GM12878 (cell line): ENCODE results near the gene PDE6G. TPM values are rescaled to one million over a fixed set of nuclear protein-coding genes. Genes with fewer than 3 reads are reported as not detected.

Experiments
- CBX3 ChIP-seq: fragments of 200-600 bp; sonication (generic); IDR thresholded peaks from 2 replicates; pipeline ENCODE4 v1.6.1; 2016; ENCODE audit warnings: low read depth, borderline replicate concordance
- CHD4 ChIP-seq: fragments of 200-600 bp; sonication (generic); IDR thresholded peaks from 2 replicates; pipeline ENCODE4 v1.6.1; 2016; ENCODE audit warnings: mild to moderate bottlenecking
- FOS ChIP-seq: IDR thresholded peaks from 3 replicates; pipeline ENCODE4 v1.6.1; 2011; ENCODE audit warnings: borderline replicate concordance; ENCODE audit not compliant: insufficient read length; ENCODE audit errors: extremely low read depth
- GATAD2B ChIP-seq: fragments of 450-650 bp; conservative IDR thresholded peaks from 2 replicates; pipeline ENCODE4 v1.6.1; 2017; ENCODE audit warnings: low read depth, mild to moderate bottlenecking, moderate library complexity
- HDAC6 ChIP-seq: fragments of 200-600 bp; sonication (generic); IDR thresholded peaks from one replicate; pipeline ENCODE4 v1.8.0; 2017; ENCODE audit warnings: antibody characterized with exemption; ENCODE audit not compliant: unreplicated experiment
- HDGF ChIP-seq: fragments of 450-650 bp; IDR thresholded peaks from 2 replicates; pipeline ENCODE4 v1.6.1; 2016; ENCODE audit warnings: antibody characterized with exemption
- IKZF1 ChIP-seq: fragments of 450-650 bp; conservative IDR thresholded peaks from 2 replicates; pipeline ENCODE4 v1.6.1; 2017; ENCODE audit warnings: antibody characterized with exemption, mild to moderate bottlenecking
- KAT2A ChIP-seq: conservative IDR thresholded peaks from 2 replicates; pipeline ENCODE4 v1.6.1; 2011; ENCODE audit warnings: low read depth, low read length; ENCODE audit not compliant: control insufficient read depth
- LARP7 ChIP-seq: fragments of 450-650 bp; IDR thresholded peaks from 2 replicates; pipeline ENCODE4 v1.6.1; 2017; ENCODE audit warnings: mild to moderate bottlenecking
- PML ChIP-seq: IDR thresholded peaks from 2 replicates; pipeline ENCODE4 v1.6.1; 2012; ENCODE audit warnings: low read length, inconsistent platforms
- RAD21 ChIP-seq: IDR thresholded peaks from 2 replicates; pipeline ENCODE4 v1.6.1; 2011; ENCODE audit warnings: mild to moderate bottlenecking, low read depth, low read length, moderate library complexity; ENCODE audit not compliant: insufficient read depth
- RUNX3 ChIP-seq: IDR thresholded peaks from 2 replicates; pipeline ENCODE4 v1.6.1; 2012; ENCODE audit warnings: low read length, inconsistent platforms
- SIX5 ChIP-seq: IDR thresholded peaks from 2 replicates; pipeline ENCODE4 v1.6.1; 2011; ENCODE audit warnings: mild to moderate bottlenecking, low read depth, low read length, moderate library complexity; ENCODE audit not compliant: severe bottlenecking
- ZNF217 ChIP-seq: fragments of 450-650 bp; IDR thresholded peaks from 2 replicates; pipeline ENCODE4 v1.6.1; 2017; ENCODE audit warnings: antibody characterized with exemption, mild to moderate bottlenecking
- ZNF24 ChIP-seq: fragments of 450-650 bp; IDR thresholded peaks from 2 replicates; pipeline ENCODE4 v1.6.1; 2017; ENCODE audit warnings: antibody characterized with exemption, mild to moderate bottlenecking
- polyA plus RNA-seq, 11 experiments: library from polyadenylated mRNA; depleted of rRNA in 4 of 11; unstranded in 6 of 11; stranded (reverse) in 5 of 11; fragments of >200 nt; fragmentation: Nextera tagmentation in 4 of 11; fragmentation: Illumina TruSeq in 1 of 11; extraction: Ambion mirVana in 4 of 11; extraction: Trizol in 1 of 11; gene quantifications; 1 replicate in 1 of 11; 2 replicates in 10 of 11; pipeline versions ENCODE4 v1.2.1 to v1.2.3, GENCODE V29; 2011 to 2016; ENCODE audit warnings: inconsistent platforms in 2 of 11, missing spikeins in 2 of 11, low read depth in 1 of 11
- total RNA-seq, 4 experiments: library from RNA; depleted of rRNA in 3 of 4; stranded (reverse); fragments of >200 nt in 3 of 4; fragmentation: Illumina TruSeq in 1 of 4; extraction: Trizol in 1 of 4; gene quantifications; 2 replicates each; pipeline versions ENCODE4 v1.2.1 to v1.2.3, GENCODE V29; 2013 to 2021
- TF ChIP-seq, protein P1 (sequence below): fragments of 450-650 bp; IDR thresholded peaks from 2 replicates; pipeline ENCODE4 v1.6.1; 2016; ENCODE audit warnings: mild to moderate bottlenecking, moderate library complexity, borderline replicate concordance
- TF ChIP-seq, protein P2 (sequence below): fragments of 450-650 bp; IDR thresholded peaks from 2 replicates; pipeline ENCODE4 v1.6.1; 2017; ENCODE audit warnings: mild to moderate bottlenecking, moderate library complexity
- TF ChIP-seq, protein P3 (sequence below): fragments of 450-650 bp; IDR thresholded peaks from 2 replicates; pipeline ENCODE4 v1.6.1; 2017; ENCODE audit warnings: mild to moderate bottlenecking, moderate library complexity

Gene PDE6G
- total and polyA plus RNA-seq, 10 of the 15 experiments (the other 5 are each of a cell fraction or from before 2014, with no cell fraction given), result 0.55 to 12.1 (median 4.3) TPM

- TF ChIP-seq, protein P1, sequence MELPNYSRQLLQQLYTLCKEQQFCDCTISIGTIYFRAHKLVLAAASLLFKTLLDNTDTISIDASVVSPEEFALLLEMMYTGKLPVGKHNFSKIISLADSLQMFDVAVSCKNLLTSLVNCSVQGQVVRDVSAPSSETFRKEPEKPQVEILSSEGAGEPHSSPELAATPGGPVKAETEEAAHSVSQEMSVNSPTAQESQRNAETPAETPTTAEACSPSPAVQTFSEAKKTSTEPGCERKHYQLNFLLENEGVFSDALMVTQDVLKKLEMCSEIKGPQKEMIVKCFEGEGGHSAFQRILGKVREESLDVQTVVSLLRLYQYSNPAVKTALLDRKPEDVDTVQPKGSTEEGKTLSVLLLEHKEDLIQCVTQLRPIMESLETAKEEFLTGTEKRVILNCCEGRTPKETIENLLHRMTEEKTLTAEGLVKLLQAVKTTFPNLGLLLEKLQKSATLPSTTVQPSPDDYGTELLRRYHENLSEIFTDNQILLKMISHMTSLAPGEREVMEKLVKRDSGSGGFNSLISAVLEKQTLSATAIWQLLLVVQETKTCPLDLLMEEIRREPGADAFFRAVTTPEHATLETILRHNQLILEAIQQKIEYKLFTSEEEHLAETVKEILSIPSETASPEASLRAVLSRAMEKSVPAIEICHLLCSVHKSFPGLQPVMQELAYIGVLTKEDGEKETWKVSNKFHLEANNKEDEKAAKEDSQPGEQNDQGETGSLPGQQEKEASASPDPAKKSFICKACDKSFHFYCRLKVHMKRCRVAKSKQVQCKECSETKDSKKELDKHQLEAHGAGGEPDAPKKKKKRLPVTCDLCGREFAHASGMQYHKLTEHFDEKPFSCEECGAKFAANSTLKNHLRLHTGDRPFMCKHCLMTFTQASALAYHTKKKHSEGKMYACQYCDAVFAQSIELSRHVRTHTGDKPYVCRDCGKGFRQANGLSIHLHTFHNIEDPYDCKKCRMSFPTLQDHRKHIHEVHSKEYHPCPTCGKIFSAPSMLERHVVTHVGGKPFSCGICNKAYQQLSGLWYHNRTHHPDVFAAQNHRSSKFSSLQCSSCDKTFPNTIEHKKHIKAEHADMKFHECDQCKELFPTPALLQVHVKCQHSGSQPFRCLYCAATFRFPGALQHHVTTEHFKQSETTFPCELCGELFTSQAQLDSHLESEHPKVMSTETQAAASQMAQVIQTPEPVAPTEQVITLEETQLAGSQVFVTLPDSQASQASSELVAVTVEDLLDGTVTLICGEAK, result peak; percentile 86
- TF ChIP-seq KAT2A (no peak), RUNX3 (peak; percentile 72), LARP7 (peak; percentile 90), RAD21 (no peak), CHD4 (no peak), SIX5 (peak; percentile 55), ZNF24 (peak; percentile 72; the same call in 1 of the 2 replicates), ZNF217 (no peak), HDAC6 (no peak), FOS (no peak), GATAD2B (peak; percentile 70), HDGF (peak; percentile 64; the same call in 1 of the 2 replicates), IKZF1 (peak; percentile 95), CBX3 (no peak), PML (peak; percentile 90)
- TF ChIP-seq, protein P2, sequence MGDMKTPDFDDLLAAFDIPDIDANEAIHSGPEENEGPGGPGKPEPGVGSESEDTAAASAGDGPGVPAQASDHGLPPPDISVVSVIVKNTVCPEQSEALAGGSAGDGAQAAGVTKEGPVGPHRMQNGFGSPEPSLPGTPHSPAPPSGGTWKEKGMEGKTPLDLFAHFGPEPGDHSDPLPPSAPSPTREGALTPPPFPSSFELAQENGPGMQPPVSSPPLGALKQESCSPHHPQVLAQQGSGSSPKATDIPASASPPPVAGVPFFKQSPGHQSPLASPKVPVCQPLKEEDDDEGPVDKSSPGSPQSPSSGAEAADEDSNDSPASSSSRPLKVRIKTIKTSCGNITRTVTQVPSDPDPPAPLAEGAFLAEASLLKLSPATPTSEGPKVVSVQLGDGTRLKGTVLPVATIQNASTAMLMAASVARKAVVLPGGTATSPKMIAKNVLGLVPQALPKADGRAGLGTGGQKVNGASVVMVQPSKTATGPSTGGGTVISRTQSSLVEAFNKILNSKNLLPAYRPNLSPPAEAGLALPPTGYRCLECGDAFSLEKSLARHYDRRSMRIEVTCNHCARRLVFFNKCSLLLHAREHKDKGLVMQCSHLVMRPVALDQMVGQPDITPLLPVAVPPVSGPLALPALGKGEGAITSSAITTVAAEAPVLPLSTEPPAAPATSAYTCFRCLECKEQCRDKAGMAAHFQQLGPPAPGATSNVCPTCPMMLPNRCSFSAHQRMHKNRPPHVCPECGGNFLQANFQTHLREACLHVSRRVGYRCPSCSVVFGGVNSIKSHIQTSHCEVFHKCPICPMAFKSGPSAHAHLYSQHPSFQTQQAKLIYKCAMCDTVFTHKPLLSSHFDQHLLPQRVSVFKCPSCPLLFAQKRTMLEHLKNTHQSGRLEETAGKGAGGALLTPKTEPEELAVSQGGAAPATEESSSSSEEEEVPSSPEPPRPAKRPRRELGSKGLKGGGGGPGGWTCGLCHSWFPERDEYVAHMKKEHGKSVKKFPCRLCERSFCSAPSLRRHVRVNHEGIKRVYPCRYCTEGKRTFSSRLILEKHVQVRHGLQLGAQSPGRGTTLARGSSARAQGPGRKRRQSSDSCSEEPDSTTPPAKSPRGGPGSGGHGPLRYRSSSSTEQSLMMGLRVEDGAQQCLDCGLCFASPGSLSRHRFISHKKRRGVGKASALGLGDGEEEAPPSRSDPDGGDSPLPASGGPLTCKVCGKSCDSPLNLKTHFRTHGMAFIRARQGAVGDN, result peak; percentile 43; the same call in 1 of the 2 replicates
- TF ChIP-seq, protein P3, sequence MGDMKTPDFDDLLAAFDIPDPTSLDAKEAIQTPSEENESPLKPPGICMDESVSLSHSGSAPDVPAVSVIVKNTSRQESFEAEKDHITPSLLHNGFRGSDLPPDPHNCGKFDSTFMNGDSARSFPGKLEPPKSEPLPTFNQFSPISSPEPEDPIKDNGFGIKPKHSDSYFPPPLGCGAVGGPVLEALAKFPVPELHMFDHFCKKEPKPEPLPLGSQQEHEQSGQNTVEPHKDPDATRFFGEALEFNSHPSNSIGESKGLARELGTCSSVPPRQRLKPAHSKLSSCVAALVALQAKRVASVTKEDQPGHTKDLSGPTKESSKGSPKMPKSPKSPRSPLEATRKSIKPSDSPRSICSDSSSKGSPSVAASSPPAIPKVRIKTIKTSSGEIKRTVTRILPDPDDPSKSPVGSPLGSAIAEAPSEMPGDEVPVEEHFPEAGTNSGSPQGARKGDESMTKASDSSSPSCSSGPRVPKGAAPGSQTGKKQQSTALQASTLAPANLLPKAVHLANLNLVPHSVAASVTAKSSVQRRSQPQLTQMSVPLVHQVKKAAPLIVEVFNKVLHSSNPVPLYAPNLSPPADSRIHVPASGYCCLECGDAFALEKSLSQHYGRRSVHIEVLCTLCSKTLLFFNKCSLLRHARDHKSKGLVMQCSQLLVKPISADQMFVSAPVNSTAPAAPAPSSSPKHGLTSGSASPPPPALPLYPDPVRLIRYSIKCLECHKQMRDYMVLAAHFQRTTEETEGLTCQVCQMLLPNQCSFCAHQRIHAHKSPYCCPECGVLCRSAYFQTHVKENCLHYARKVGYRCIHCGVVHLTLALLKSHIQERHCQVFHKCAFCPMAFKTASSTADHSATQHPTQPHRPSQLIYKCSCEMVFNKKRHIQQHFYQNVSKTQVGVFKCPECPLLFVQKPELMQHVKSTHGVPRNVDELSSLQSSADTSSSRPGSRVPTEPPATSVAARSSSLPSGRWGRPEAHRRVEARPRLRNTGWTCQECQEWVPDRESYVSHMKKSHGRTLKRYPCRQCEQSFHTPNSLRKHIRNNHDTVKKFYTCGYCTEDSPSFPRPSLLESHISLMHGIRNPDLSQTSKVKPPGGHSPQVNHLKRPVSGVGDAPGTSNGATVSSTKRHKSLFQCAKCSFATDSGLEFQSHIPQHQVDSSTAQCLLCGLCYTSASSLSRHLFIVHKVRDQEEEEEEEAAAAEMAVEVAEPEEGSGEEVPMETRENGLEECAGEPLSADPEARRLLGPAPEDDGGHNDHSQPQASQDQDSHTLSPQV, result no peak
Measured at GRCh38 chr17:81702934-81703746, 46.8 kb upstream of the PDE6G start, which contains the start of gene MRPL12 (continued).
